Mucosa of gallbladder (tissue), 1 donor: ENCODE measurements around the gene EPB41. TPM values are rescaled to one million over a fixed set of nuclear protein-coding genes. Genes with fewer than 3 reads are reported as not detected.
A peak's percentile ranks its signal among the peaks of the same experiment; 100 is the strongest.
"Not testable (repeated sequence)": the region's sequence is repeated elsewhere in the genome, so short reads cannot be mapped to it uniquely, and the experiment has no call there.

Experiments
- DNase-seq: peaks from one replicate; pipeline ENCODE4 v3.0.0-alpha.2; 2020; ENCODE audit warnings: low spot score
- total RNA-seq: library from RNA; stranded (reverse); gene quantifications from one replicate; pipeline ENCODE4 v1.2.1, GENCODE V29; 2021
- donor health status: DM: no; HTN: no; CAD: no.

The EPB41 gene
- total RNA-seq, 1 donor from 2014 or later, result 71.7 TPM

- DNase-seq, result no peak
Observed at GRCh38 chr1:29133861-29134694, 219.7 kb downstream of the EPB41 start.

GRCh38 chr1:29134695-29135028, 220.3 kb downstream of the EPB41 start:
- DNase-seq, result no peak

- no peak for DNase-seq
Observed at GRCh38 chr1:29136391-29136915, 222.1 kb downstream of the EPB41 start.

GRCh38 chr1:29142714-29143113, 228.3 kb downstream of the EPB41 start:
- no peak for DNase-seq

GRCh38 chr1:29144178-29144577, 229.8 kb downstream of the EPB41 start:
- no peak for DNase-seq

GRCh38 chr1:29145739-29146437, 231.5 kb downstream of the EPB41 start:
- peak; percentile 65 for DNase-seq

GRCh38 chr1:29148656-29149491, 234.5 kb downstream of the EPB41 start:
- no peak for DNase-seq

GRCh38 chr1:29150346-29150745, 236.0 kb downstream of the EPB41 start:
- DNase-seq, result not testable (repeated sequence)

GRCh38 chr1:29152046-29152805, 237.9 kb downstream of the EPB41 start:
- DNase-seq, result no peak

- no peak for DNase-seq
Observed at GRCh38 chr1:29156543-29157268, 242.3 kb downstream of the EPB41 start.

GRCh38 chr1:29157269-29157601, 242.9 kb downstream of the EPB41 start:
- no peak for DNase-seq

- DNase-seq, result no peak
Observed at GRCh38 chr1:29159773-29160172, 245.4 kb downstream of the EPB41 start.

GRCh38 chr1:29162025-29162424, 247.7 kb downstream of the EPB41 start:
- DNase-seq, result no peak

GRCh38 chr1:29162476-29163138, 248.2 kb downstream of the EPB41 start:
- no peak for DNase-seq

- DNase-seq, result no peak
Observed at GRCh38 chr1:29164588-29164987, 250.2 kb downstream of the EPB41 start.

GRCh38 chr1:29166291-29166878, 252.0 kb downstream of the EPB41 start:
- no peak for DNase-seq

GRCh38 chr1:29167904-29168303, 253.5 kb downstream of the EPB41 start:
- DNase-seq, result no peak
